RPMI7951 (cell line): ENCODE data around the gene IFT74. TPM values are rescaled to one million over a fixed set of nuclear protein-coding genes. Genes with fewer than 3 reads are reported as not detected.
"Not testable (repeated sequence)": the region's sequence is repeated elsewhere in the genome, so short reads cannot be mapped to it uniquely, and the experiment has no call there.

ENCODE experiments used
- DNase-seq: peaks from one replicate; pipeline ENCODE4 v3.0.0-alpha.2; 2012; ENCODE audit warnings: low read depth
- total RNA-seq: library from RNA; depleted of rRNA; stranded (reverse); fragments of >200 nt; shearing (Covaris generic); gene quantifications from 2 replicates; pipeline ENCODE4 v1.2.3, GENCODE V29; 2014; rRNA removed

IFT74 gene
- total RNA-seq, 1 experiment from 2014 or later = 20.2 TPM

- DNase-seq = no peak
Measured at GRCh38 chr9:27073841-27074728, 117.9 kb downstream of the IFT74 start.

GRCh38 chr9:27078685-27079084, 122.5 kb downstream of the IFT74 start:
- DNase-seq = no peak

- peak; percentile 15 for DNase-seq
Measured at GRCh38 chr9:27085456-27085855, 129.2 kb downstream of the IFT74 start.

- DNase-seq = peak; percentile 53
Measured at GRCh38 chr9:27086818-27087680, 130.8 kb downstream of the IFT74 start.

GRCh38 chr9:27088981-27089380, 132.8 kb downstream of the IFT74 start:
- no peak for DNase-seq

- no peak for DNase-seq
Measured at GRCh38 chr9:27089706-27090105, 133.5 kb downstream of the IFT74 start.

- DNase-seq = no peak
Measured at GRCh38 chr9:27090231-27090630, 134.0 kb downstream of the IFT74 start.

- no peak for DNase-seq
Measured at GRCh38 chr9:27090711-27091110, 134.5 kb downstream of the IFT74 start.

- not testable (repeated sequence) for DNase-seq
Measured at GRCh38 chr9:27092496-27092895, 136.3 kb downstream of the IFT74 start.

GRCh38 chr9:27093384-27094067, 137.3 kb downstream of the IFT74 start:
- DNase-seq = not testable (repeated sequence)

GRCh38 chr9:27094640-27095298, 138.6 kb downstream of the IFT74 start:
- DNase-seq = peak; percentile 67

- no peak for DNase-seq
Measured at GRCh38 chr9:27107241-27107640, 151.0 kb downstream of the IFT74 start.

GRCh38 chr9:27108981-27109541, 152.8 kb downstream of the IFT74 start, which contains the start of gene TEK:
Gene TEK (plus strand): TSS chr9:27109225. CDS start chr9:27109591, 366 bp downstream.
- no peak for DNase-seq

GRCh38 chr9:27109621-27110020, 153.4 kb downstream of the IFT74 start:
- no peak for DNase-seq

GRCh38 chr9:27110181-27110580, 154.0 kb downstream of the IFT74 start:
- no peak for DNase-seq

- DNase-seq = no peak
Measured at GRCh38 chr9:27112235-27112634, 156.0 kb downstream of the IFT74 start.

Other genes with a start within 250 kb of the IFT74 start
- 17.6 and 19.2 TPM in 2 replicates for gene CAAP1, start 63.6 kb upstream of the IFT74 start, total RNA-seq
- gene PLAA, start 9.2 kb upstream of the IFT74 start, total RNA-seq = 18.1 and 22.6 TPM in 2 replicates
- not detected in 2 replicates for gene LRRC19, start 49.3 kb downstream of the IFT74 start, total RNA-seq
- not detected in 2 replicates for gene TEK, start 152.8 kb downstream of the IFT74 start, total RNA-seq